Measurements from ENCODE around the gene MPLKIP. TPM values are rescaled to one million over a fixed set of nuclear protein-coding genes. Genes with fewer than 3 reads are reported as not detected.
"Not testable (repeated sequence)": the region's sequence is repeated elsewhere in the genome, so short reads cannot be mapped to it uniquely, and the experiment has no call there.

Gene MPLKIP
- total RNA-seq, 1 donor from 2014 or later, result 37.5 TPM

DNA sequence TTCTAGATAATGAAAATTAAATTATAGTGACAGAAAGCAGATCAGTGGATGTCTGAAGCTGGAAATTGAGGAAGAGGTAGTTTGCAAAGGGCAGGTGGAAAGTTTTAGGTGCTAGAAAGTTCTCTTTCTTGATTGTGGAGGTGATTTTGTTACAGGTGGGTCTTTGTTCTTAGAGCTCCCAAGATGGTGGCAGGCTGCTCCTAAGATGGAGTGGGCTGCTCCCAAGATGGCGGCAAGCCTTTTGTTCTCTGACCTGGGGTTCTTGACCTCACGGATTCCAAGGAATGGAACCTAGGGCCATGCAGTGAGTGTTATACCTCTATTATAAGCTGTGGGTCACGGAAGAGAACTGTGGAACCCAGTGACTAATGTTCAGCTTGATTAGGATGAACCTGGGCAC lies 32.9 kb upstream of the MPLKIP start:
- H3K4me3 Mint-ChIP-seq, result no peak overlapping the region
- H3K36me3 Mint-ChIP-seq, result no peaks in the 10 kb centered on the region
- no peak for DNase-seq (ENCODE audit: low spot score in 2 of 2, unreplicated experiment in 2 of 2)
- H3K4me1 Mint-ChIP-seq, result no peaks in the 10 kb centered on the region
- TF ChIP-seq, protein P1, sequence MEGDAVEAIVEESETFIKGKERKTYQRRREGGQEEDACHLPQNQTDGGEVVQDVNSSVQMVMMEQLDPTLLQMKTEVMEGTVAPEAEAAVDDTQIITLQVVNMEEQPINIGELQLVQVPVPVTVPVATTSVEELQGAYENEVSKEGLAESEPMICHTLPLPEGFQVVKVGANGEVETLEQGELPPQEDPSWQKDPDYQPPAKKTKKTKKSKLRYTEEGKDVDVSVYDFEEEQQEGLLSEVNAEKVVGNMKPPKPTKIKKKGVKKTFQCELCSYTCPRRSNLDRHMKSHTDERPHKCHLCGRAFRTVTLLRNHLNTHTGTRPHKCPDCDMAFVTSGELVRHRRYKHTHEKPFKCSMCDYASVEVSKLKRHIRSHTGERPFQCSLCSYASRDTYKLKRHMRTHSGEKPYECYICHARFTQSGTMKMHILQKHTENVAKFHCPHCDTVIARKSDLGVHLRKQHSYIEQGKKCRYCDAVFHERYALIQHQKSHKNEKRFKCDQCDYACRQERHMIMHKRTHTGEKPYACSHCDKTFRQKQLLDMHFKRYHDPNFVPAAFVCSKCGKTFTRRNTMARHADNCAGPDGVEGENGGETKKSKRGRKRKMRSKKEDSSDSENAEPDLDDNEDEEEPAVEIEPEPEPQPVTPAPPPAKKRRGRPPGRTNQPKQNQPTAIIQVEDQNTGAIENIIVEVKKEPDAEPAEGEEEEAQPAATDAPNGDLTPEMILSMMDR (IDR thresholded peaks at IDR 0.05; ENCODE audit: unreplicated experiment), result no peak
- H3K9me3 Mint-ChIP-seq, result no peaks in the 10 kb centered on the region
- H3K27me3 Mint-ChIP-seq (ENCODE audit: low read depth), result no peaks in the 10 kb centered on the region
- no peak overlapping the region for H3K27ac Mint-ChIP-seq

DNA sequence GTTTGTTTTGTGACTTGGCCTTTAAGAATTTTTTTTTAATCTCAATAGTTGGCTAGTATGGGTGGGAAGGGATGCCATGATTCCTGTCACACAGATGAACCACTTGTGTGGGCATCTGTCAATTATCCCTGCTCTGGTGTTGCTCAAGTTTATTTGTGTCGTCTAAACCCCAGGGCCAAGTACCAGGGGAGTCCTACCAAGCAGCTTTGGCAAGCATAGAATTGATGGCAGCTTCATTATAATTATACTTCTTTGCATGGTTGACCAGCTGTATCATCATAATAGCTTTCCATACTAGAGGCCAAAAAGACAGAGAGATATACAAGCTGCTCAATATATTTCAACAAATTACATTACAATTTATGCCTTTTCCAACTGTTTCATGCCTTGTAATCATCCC lies 30.8 kb upstream of the MPLKIP start:
- H3K9me3 Mint-ChIP-seq, result no peaks in the 10 kb centered on the region
- no peak overlapping the region for H3K27ac Mint-ChIP-seq
- no peaks in the 10 kb centered on the region for H3K27me3 Mint-ChIP-seq (ENCODE audit: low read depth)
- H3K36me3 Mint-ChIP-seq, result no peaks in the 10 kb centered on the region
- H3K4me3 Mint-ChIP-seq, result no peak overlapping the region
- TF ChIP-seq, protein P1 (IDR thresholded peaks at IDR 0.05; ENCODE audit: unreplicated experiment), result no peak
- DNase-seq (ENCODE audit: low spot score in 2 of 2, unreplicated experiment in 2 of 2), result no peak
- no peaks in the 10 kb centered on the region for H3K4me1 Mint-ChIP-seq

DNA sequence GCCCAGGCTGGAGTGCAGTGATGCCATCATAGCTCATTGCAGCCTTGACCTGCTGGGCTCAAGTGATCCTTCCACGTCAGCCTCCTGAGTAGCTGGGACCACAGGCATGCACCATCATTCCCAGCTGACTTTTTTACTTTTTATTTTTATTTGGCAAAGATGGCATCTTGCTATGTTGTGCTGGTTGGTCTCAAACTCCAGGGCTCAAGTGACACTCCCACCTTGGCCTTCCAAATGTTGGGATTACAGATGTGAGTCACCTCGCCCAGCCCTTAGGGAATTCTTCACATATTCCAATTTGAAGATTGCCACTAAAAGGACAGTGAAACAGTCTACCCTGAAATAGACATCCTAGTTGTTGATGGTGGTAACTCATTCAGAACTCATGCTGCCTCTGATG lies 28.1 kb upstream of the MPLKIP start:
- TF ChIP-seq, protein P1 (IDR thresholded peaks at IDR 0.05; ENCODE audit: unreplicated experiment), result no peak
- H3K36me3 Mint-ChIP-seq, result no peaks in the 10 kb centered on the region
- H3K9me3 Mint-ChIP-seq, result no peaks in the 10 kb centered on the region
- H3K4me3 Mint-ChIP-seq, result no peak overlapping the region
- H3K27me3 Mint-ChIP-seq (ENCODE audit: low read depth), result no peaks in the 10 kb centered on the region
- H3K4me1 Mint-ChIP-seq, result no peaks in the 10 kb centered on the region
- no peak for DNase-seq (ENCODE audit: low spot score in 2 of 2, unreplicated experiment in 2 of 2)
- H3K27ac Mint-ChIP-seq, result no peak overlapping the region

DNA sequence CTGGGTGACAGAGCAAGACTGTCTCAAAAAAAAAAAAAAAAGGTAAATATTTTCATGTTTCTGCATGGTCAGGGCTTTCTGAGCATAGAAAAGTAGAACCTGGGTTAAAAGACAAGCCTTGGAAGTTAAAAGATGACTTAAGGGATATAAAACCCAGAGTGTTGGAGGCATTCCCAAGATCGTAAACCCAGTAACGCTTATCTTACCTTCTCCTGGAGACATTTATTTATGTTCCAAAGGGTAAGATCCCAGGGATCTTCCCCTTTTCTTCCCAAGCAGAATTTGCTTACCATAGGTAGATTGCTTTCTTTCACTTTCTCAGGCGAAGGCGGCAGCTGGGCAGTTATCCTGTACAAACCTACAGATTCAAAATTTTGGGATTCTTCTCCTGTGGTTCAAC lies 22.6 kb upstream of the MPLKIP start:
- DNase-seq (ENCODE audit: low spot score in 2 of 2, unreplicated experiment in 2 of 2), result no peak
- TF ChIP-seq, protein P1 (IDR thresholded peaks at IDR 0.05; ENCODE audit: unreplicated experiment), result no peak
- Mint-ChIP-seq H3K27me3 (ENCODE audit: low read depth) (no peaks in the 10 kb centered on the region), H3K27ac (no peak overlapping the region), H3K36me3 (no peaks in the 10 kb centered on the region), H3K4me3 (no peak overlapping the region), H3K9me3 (no peaks in the 10 kb centered on the region), H3K4me1 (no peaks in the 10 kb centered on the region)

DNA sequence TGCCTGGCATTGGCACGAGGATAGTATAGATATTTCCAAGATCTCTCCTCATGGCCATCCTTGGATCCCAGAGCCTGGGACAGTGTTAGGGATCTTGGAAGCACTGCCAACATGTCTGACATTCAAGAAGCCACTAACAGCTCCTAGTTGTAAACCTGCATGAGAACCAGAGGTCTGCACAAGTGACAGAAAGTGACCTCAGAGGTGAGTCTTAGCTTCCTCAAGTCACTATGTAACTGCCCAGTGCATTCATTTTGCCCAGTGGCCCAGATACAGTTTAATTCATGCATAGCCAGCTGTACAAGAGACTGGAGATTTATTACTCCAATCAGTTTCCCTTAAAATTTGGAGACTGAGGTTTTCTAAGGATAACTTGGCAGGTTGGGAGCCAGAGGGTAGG lies 17.1 kb upstream of the MPLKIP start:
- H3K27ac Mint-ChIP-seq, result no peak overlapping the region
- H3K9me3 Mint-ChIP-seq, result peaks cover 9% of the 10 kb centered on the region
- H3K27me3 Mint-ChIP-seq (ENCODE audit: low read depth), result no peaks in the 10 kb centered on the region
- DNase-seq (ENCODE audit: low spot score in 2 of 2, unreplicated experiment in 2 of 2), result no peak
- no peak overlapping the region for H3K4me3 Mint-ChIP-seq
- H3K4me1 Mint-ChIP-seq, result peaks cover 3% of the 10 kb centered on the region
- peaks cover 2% of the 10 kb centered on the region for H3K36me3 Mint-ChIP-seq
- TF ChIP-seq, protein P1 (IDR thresholded peaks at IDR 0.05; ENCODE audit: unreplicated experiment), result no peak

DNA sequence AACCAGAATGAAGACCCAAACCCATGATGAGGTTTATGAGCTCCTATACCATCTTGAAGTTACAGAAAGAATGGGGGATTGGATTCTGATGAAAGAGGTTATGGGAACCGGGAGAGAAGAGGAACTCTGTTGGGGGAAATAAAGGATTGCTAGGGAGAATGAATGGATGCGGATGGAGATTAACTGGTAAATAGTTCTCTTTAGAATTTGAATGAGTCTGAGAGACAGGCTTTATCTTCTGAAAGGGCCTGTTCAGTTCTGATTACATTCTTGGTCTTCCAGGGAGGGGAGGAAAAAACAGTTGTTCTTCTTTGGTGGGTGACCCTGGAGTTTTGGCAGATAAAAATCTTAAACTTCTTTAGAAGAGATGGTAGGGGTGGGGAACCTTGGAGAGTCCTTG lies 14.2 kb upstream of the MPLKIP start:
- Mint-ChIP-seq H3K4me1 (peaks cover 3% of the 10 kb centered on the region), H3K27ac (no peak overlapping the region), H3K4me3 (no peak overlapping the region), H3K36me3 (peaks cover 2% of the 10 kb centered on the region), H3K27me3 (ENCODE audit: low read depth) (peaks cover 2% of the 10 kb centered on the region), H3K9me3 (peaks cover 15% of the 10 kb centered on the region)
- no peak for DNase-seq (ENCODE audit: low spot score in 2 of 2, unreplicated experiment in 2 of 2)
- TF ChIP-seq, protein P1 (IDR thresholded peaks at IDR 0.05; ENCODE audit: unreplicated experiment), result no peak

DNA sequence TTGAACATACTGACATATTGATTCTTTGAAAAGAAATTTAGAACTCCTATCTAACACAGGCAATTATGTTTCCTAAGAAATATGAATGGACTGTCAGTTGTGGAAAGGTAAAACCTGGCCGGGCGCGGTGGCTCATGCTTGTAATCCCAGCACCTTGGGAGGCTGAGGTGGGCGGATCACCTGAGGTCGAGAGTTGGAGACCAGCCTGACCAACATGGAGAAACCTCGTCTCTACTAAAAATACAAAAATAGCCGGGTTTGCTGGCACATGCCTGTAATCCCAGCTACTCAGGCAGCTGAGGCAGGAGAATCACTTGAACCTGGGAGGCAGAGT lies 13.8 kb upstream of the MPLKIP start:
- H3K4me1 Mint-ChIP-seq, H3K4me3 Mint-ChIP-seq, H3K27ac Mint-ChIP-seq: not testable (repeated sequence)

More for the DNA sequence above, 13.8 kb upstream of the MPLKIP start:
- not testable (repeated sequence) for DNase-seq (ENCODE audit: low spot score in 2 of 2, unreplicated experiment in 2 of 2); H3K36me3 Mint-ChIP-seq; H3K27me3 Mint-ChIP-seq (ENCODE audit: low read depth)
- H3K9me3 Mint-ChIP-seq, result peaks cover 15% of the 10 kb centered on the region
